K562 (cell line): Measurements from ENCODE around the gene WDR5B.

Source experiments
- CREB1 ChIP-seq, 2 experiments: sonication (generic) in 1 of 2; formaldehyde crosslinking in 1 of 2; IDR thresholded peaks; 2 replicates each; pipeline versions ENCODE4 v1.6.1 to v1.8.0; 2012 to 2022; ENCODE audit warnings: inconsistent platforms in 1 of 2, mild to moderate bottlenecking in 1 of 2, missing genetic modification reagents in 1 of 2, moderate library complexity in 1 of 2
- CTCF ChIP-seq, 3 experiments: IDR thresholded peaks in 2 of 3; conservative IDR thresholded peaks in 1 of 3; 2 replicates each; pipeline ENCODE4 v1.5.1; 2011 to 2012; ENCODE audit warnings: low read length in 3 of 3, mild to moderate bottlenecking in 3 of 3, control low read depth in 2 of 3, improper control_type of control experiment in 1 of 3, inconsistent platforms in 1 of 3, low read depth in 1 of 3, mixed read lengths in 1 of 3, moderate library complexity in 1 of 3; ENCODE audit not compliant: insufficient read depth in 2 of 3
- USF1 ChIP-seq: sonication (generic); formaldehyde crosslinking; IDR thresholded peaks from 2 replicates; pipeline ENCODE4 v1.9.0; 2022; ENCODE audit warnings: mild to moderate bottlenecking, missing genetic modification reagents

- TF ChIP-seq USF1 = no peak
- TF ChIP-seq CTCF (IDR thresholded peaks at IDR 0.05 in 2 of 3, conservative IDR thresholded peaks at IDR 0.05 in 1 of 3; ENCODE audit: insufficient read depth in 2 of 3, low read depth in 1 of 3, low read length in 3 of 3) = no peak
- TF ChIP-seq CREB1 (IDR thresholded peaks at IDR 0.05) = no peak
- no peak for TF ChIP-seq CREB1 (CRISPR knock-in tag; IDR thresholded peaks at IDR 0.05)
Measured at GRCh38 chr3:122409446-122409845, 6.4 kb downstream of the WDR5B start.
